CD4-positive, alpha-beta T cell treated with Interleukin-17A for 1 hour (primary cell): Measurements from ENCODE around the gene FCHSD1.
A peak's percentile ranks its signal among the peaks of the same experiment; 100 is the strongest.

Source experiments
- DNase-seq: peaks from one replicate; pipeline ENCODE4 v3.0.0-alpha.2; 2020

Gene FCHSD1

DNA sequence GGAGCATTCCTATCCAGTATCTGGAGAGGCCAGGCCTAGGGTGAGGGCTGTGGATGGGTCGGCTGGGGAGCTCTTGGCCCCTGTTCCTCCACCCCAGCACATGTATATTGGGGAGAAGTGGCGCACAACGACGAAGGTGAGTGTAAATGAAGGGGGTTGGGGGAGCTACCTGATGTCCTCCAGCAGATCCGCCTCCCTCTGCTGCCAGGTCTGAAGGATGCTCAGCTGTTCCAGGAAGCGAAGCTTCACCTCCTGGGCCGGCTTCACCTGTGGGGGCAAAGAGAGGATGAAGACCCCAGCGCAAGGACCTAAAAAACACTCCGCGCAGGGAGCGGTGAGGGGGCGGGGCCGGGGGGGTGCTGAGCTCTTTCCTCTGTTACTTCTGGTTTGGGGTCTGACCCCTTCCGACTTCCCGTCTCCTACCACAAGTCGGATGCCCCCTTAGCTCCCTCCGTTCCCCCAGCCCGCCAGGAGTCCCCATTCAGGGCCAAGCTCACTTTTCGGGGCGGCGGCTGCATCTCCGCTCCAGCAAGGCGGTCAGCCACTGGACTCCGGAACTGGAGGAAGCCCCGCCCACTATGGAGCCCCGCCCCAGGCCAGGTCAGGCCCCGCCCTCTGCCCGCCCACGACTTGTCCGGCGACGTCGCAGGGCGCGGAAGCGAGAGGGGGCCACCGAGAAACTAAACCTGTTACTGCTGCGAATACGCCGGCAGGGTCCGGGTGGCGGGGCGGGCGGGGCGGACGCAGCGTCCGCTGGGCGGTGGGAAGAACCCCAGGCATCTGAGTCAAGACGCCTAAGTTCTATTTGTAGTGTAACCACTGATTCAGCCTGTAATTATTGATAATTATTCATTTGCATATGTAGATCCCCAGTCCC lies at the start of gene FCHSD1:
TSS of gene FCHSD1 (minus strand) at position 568 of the 877 bp plus-strand sequence. CDS start at position 518, 50 bp downstream.
- DNase-seq: peak; percentile 89

DNA sequence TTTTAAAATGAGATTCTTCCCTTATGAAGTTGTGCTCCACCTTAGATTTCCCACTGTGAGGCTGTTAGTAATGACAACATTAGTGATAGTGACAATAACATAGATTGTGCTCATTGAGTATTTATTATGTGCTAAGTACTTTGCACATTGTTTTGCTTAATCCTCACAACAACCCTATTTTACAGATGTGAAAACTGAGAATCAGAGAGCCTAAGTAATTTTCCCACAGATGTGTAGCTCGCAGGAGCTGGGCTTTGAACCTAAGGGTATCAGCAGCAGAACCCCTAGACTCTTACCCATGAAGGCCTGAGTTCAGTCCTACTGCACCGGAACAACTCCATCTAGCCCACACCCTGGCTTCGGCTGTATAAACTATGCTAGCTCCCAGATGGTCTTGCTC lies 46.4 kb upstream of the FCHSD1 start:
- DNase-seq: no peak

GRCh38 chr5:141696431-141696830 lies 45.2 kb upstream of the FCHSD1 start:
- no peak for DNase-seq

DNA sequence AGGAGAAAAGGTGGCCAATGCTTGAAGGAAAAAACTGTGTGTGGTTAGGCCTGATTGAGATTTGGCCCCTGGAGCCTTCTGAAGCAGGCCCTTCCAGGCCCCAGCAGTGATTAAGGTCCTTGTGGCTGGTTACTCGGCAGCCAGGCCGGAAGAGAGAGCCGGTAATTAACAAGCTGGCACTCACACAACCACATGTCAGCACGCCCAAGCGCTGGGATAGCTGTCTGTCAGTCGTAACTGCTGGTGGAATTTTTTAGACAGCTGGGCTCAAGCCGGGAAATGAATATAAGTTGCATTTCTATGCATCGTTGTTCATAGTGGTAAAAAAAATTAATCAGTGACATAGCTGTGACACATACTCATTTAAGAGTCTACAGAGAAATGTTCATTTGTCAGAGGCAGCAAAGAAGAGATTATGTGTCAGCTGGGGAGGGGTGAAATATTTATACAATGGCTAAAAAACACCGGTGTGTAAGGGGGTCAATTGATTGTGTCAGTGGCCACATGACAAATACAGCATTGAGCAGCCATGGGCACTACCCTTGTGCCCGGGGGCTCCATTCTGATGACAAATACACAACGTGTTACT lies 44.5 kb upstream of the FCHSD1 start:
- DNase-seq: no peak

- no peak for DNase-seq
Observed at GRCh38 chr5:141694479-141694878, 43.3 kb upstream of the FCHSD1 start.

DNA sequence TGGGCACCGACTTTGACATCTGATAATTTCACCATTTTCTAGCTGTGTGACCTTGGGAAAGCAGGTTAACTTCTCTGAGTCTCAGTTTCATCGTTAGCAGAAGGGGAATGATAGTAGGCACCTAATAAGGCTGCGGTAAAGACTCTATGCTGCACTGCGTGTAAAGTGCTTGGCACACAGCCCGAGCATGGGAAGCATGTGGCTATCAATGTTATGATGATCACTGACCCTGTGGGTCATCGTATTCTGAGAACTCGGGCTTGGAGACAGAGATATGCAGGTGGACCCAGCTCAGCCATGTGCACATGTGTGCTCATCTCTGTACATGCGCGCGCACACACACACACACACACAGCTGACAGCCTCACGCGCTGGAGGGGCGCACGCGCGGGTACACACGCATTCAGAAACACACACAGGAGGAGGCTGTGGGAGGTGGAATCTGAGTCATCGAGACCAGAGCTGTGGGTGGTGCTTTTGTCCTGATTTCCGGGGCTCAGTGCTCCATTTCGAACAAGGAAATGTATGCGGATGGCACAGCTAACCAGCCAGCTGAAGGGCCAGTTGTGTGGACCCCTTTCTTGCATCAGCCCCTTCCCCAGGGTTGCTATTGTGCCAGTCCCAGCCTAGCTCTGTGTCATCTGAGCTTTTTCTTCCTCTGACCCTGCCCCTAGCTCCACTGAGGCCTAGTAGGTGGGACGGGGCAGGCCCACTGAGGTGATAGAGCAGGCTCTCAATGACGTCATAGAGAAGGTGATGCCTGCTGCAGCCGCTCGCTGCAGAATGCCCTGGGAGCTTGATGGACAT lies 41.9 kb upstream of the FCHSD1 start:
- DNase-seq: peak; percentile 74

GRCh38 chr5:141692533-141692888 lies 41.3 kb upstream of the FCHSD1 start:
- no peak for DNase-seq

GRCh38 chr5:141691867-141692532 lies 40.8 kb upstream of the FCHSD1 start:
- DNase-seq: peak; percentile 88

GRCh38 chr5:141691286-141691866 lies 40.2 kb upstream of the FCHSD1 start:
- no peak for DNase-seq

GRCh38 chr5:141686648-141687416 lies 35.6 kb upstream of the FCHSD1 start:
- no peak for DNase-seq

DNA sequence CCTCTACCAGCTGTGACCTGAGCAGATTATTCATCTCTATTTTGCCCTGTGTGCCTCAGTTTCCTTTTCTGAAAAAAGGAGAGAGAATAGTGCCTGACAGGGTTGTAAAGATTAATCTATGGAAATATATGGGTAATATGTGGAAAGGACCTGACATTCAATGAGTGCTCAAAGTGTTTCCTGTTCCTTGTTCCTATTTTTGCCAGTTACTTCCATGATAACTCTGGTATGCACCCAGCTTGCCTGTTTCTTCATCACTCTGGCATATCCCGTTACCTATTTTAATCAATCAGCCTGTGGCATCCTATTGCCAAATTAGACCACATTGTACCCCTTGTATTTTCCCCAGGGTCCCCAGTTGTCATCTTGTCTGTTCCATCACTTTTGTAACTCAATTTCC lies 34.4 kb upstream of the FCHSD1 start:
- DNase-seq: no peak

DNA sequence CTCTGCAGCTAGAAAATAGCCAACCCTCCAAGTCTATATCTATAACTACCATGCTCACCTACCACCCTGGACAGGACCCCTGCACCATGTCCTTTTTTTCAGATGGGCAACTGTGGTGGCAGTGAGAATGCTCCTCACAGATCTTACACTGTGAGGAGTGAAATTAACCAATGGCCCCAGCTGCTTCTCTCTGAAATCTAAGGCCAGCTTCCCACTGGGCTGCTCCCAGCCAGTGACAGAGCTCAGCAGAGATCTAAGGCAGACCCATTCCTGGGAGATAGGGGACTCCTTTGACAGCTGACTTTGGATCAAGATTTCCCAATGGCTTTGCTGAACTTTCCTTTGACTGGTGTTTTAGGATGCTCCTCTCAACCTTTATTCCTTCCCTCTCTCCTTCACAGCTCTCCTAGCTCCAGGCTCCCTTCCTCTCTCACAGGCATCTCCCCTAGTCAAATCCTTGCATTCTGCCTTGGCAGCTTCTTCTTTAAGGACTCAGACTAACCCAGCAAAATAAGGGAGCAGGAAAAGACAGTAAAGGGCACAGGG lies 32.5 kb upstream of the FCHSD1 start:
- DNase-seq: no peak

DNA sequence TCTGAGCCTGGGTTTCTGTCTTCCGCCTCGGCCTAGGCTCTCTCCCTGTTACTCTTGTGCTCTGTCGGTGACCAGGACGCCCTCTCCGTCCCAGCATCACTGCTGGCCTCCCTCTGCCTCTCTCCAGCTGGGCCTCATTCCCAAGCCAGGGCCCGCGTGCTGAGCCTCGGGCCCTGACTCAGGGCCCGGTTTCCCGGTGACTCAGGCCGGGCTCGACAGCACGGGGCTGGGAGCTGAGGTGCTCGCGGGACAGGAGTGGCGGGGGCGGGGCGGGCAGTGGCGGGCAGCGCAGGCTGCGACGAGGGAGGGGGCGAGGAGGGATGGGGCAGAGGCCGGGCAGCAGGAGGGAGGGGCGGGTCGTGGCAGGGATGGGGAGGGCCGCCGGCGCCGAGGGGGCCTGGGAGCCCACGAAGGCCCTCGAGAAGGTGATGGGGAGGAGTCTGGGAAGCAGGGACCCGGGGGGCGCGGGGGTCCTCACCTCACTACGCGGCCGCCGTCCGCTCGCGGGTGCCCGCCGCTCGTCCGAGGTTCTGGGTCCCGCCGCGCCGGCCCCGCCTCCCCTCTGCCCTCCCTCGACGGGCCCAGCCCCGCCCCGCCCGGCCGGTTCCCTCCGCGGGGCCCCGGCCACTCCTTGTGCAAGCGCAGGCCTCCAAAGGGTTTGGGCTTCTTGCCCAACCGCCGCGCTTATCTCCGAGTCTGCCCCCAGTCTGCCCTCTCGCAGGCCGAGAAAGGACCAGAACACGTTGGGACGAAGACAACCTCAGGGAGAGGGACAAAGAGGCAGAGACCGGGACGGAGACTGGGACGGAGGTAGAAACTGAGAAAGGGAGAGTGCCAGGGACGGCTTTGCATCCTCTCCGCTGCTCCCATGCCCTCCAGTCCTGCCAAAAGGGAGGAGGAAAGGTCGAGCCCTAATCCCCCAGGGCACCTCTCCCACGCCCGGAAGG lies 30.8 kb upstream of the FCHSD1 start, which contains the start of gene ARAP3:
TSS of gene ARAP3 (minus strand) at position 536 of the 947 bp plus-strand sequence. CDS start 1,744 bp downstream, outside the sequence.
- DNase-seq: peak; percentile 38

GRCh38 chr5:141681295-141681694 lies 30.1 kb upstream of the FCHSD1 start:
- no peak for DNase-seq

- no peak for DNase-seq
Observed at GRCh38 chr5:141680751-141681201, 29.6 kb upstream of the FCHSD1 start.

DNA sequence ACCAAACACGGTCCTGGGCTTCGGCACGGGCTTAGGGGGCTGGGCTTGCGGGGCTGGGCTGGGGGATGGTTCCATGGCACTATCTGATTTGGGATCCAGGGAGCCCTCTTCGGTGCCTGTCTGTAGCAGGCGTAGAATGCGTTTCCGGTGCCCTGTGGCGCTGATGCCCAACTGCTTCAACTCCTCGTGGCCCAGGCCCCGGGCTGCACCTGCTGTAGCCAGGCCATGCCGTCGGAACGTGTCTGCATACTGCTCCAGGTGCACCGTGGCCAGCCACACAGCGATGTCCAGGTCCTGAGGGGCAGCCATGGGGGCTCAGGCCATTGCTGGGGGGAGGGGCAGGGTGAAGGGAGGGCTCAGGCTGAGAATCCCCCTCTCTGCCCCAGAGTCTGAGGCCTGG lies 29.0 kb upstream of the FCHSD1 start:
- DNase-seq: no peak

- DNase-seq: no peak
Observed at GRCh38 chr5:141677415-141677814, 26.2 kb upstream of the FCHSD1 start.

- no peak for DNase-seq
Observed at GRCh38 chr5:141675672-141676071, 24.5 kb upstream of the FCHSD1 start.

- DNase-seq: no peak
Observed at GRCh38 chr5:141674747-141675146, 23.5 kb upstream of the FCHSD1 start.
